KOPT-K1 (cell line): ENCODE data around the gene CASZ1.

ENCODE experiments used
- H3K27ac ChIP-seq: fragments of 200-600 bp; sonication (generic); 2 replicates; pipeline ENCODE4 v1.5.1; 2016; ENCODE audit warnings: antibody characterized with exemption, mild to moderate bottlenecking, low read depth, low read length; ENCODE audit not compliant: poor library complexity, severe bottlenecking
- H3K36me3 ChIP-seq: fragments of 200-600 bp; sonication (generic); 2 replicates; pipeline ENCODE4 v1.5.1; 2017; ENCODE audit warnings: antibody characterized with exemption, mild to moderate bottlenecking, low read length, moderate library complexity; ENCODE audit not compliant: insufficient read depth
- H3K9me3 ChIP-seq: fragments of 200-600 bp; sonication (generic); 2 replicates; pipeline ENCODE4 v1.5.1; 2017; ENCODE audit warnings: antibody characterized with exemption, low read length, mild to moderate bottlenecking; ENCODE audit not compliant: insufficient read depth, poor library complexity, severe bottlenecking

Gene CASZ1

GRCh38 chr1:10615932-10616671 is 180.3 kb downstream of the CASZ1 start:
- Histone ChIP-seq H3K9me3 (no peaks in the 10 kb centered on the region), H3K36me3 (no peaks in the 10 kb centered on the region; the same call in 1 of the 2 replicates), H3K27ac (no peak overlapping the region)

DNA sequence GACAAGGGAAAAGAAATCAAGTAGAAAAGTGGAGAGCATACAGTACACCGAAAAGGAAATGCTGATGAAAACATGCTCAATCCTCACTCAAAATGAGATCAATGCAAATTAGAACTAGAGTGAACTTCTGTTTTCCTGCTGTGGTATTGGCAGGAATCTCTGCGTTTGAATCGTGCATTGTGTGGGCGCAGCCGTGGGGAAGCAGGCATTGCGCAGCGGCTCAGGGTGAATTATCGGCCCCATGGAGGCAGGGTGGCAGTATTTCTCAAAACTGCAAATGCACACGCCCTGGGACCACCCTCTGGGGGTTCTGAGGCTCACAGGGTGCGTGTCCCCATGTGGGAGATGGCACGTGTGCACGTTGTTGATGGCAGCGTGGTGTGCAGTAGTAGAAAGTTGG is 181.1 kb downstream of the CASZ1 start:
- Histone ChIP-seq H3K9me3 (no peaks in the 10 kb centered on the region), H3K27ac (no peak overlapping the region), H3K36me3 (no peaks in the 10 kb centered on the region; the same call in 1 of the 2 replicates)

- no peaks in the 10 kb centered on the region for H3K9me3 ChIP-seq
- H3K27ac ChIP-seq: no peak overlapping the region
These were observed 181.8 kb downstream of the CASZ1 start for GRCh38 chr1:10614377-10615225.

GRCh38 chr1:10613861-10614260 is 182.6 kb downstream of the CASZ1 start:
- H3K36me3 ChIP-seq: no peaks in the 10 kb centered on the region; the same call in 1 of the 2 replicates
- no peak overlapping the region for H3K27ac ChIP-seq
- no peaks in the 10 kb centered on the region for H3K9me3 ChIP-seq

More at GRCh38 chr1:10614377-10615225, 181.8 kb downstream of the CASZ1 start:
- H3K36me3 ChIP-seq: no peaks in the 10 kb centered on the region; the same call in 1 of the 2 replicates

DNA sequence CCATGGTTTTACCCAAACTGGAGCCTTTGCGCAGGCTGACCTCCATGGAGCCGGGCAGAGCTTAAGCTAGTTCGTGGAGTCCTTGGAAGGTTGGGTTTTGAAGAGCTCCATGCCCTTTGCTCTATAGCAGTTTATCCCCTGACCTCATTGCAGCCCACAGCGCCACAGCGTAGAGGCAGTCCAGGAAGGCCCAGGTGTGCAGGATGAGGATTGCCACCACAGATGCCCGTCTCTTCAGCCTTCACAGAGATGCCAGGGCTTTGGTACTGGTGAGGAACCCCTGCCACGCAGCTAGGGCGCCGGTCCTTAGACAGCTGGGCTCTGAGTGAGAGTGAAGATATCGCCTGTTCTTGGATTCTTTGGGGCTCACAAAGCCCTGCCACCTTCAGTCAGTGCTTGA is 183.1 kb downstream of the CASZ1 start:
- Histone ChIP-seq H3K27ac (no peak overlapping the region), H3K36me3 (no peaks in the 10 kb centered on the region; the same call in 1 of the 2 replicates), H3K9me3 (no peaks in the 10 kb centered on the region)

DNA sequence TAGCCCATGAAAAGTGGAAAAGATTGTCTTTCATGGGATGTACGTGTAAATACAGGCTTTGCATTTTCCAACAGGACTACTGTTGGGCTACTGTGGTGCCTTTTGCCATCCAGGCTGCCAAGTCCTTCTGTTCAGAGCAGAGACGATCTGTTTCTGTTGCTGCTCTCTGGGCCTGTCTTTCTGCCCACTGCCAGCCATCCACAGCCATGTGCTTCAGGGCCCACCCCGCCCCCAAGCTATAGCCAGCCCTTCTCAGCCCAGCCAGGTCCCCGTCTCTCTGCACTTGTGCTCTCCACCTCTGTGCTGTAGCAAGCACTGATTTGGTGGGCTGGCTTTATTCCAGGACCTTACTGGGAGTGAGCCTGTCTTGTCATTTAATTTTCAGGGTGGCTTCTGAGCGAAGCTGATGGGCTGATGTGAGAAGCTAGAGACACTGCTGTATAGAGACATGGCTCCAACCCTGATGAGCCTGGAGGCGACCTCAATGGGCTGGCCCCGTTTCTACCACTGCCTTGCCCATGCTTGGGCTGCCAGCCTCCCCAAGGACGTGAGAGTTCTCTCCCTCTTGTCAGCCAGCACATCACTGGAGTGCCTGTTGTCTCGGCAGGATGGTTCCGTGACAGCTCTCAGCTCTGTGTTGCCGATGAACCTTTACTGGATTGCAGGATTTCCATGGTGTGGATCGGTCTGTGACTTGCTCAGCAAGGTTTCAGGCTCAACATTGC is 183.8 kb downstream of the CASZ1 start:
- Histone ChIP-seq H3K36me3 (no peaks in the 10 kb centered on the region), H3K9me3 (no peaks in the 10 kb centered on the region), H3K27ac (no peak overlapping the region)

GRCh38 chr1:10610901-10611600 is 185.4 kb downstream of the CASZ1 start:
- no peak overlapping the region for H3K27ac ChIP-seq
- no peaks in the 10 kb centered on the region for H3K9me3 ChIP-seq
- H3K36me3 ChIP-seq: no peaks in the 10 kb centered on the region

DNA sequence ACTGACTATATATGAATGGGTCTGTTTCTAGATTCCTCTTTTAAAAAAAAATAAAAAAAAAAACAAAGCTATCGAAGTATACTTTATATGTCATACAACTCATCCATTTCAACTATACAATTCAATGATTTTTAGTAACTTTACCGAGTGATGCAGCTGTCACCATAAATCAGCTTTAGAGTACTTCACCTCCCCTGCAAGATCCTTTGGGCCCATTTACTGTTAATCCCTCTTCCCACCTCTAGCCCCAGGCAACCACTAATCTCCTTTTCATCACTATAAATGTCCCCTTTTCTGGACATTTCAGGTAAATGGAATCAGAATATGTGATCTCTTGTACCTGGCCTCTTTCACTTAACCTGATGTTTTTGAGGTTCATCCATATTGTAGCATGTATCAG is 187.8 kb downstream of the CASZ1 start:
- Histone ChIP-seq H3K9me3 (no peaks in the 10 kb centered on the region), H3K36me3 (no peaks in the 10 kb centered on the region), H3K27ac (no peak overlapping the region)

GRCh38 chr1:10607228-10607627 is 189.2 kb downstream of the CASZ1 start:
- H3K36me3 ChIP-seq: no peaks in the 10 kb centered on the region
- no peak overlapping the region for H3K27ac ChIP-seq
- no peaks in the 10 kb centered on the region for H3K9me3 ChIP-seq

DNA sequence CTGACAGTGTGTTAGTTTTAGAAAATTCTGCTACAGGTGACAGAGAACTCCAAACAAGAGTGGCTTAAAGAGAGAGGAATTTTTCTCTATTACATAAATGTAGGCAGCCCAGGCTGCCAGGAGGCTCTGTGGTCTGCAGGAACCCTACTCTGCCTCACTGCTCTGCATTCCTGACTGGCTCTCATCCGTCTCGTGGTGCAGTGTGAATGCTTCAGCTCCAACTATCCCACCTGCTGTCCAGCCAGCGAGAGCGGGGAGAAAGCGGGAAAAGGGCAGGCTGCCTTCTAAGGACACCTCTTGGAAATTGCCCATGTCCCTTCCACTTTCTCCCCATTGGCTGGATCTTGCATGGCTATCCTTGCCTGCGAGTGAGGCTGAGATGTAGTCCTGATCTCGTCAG is 190.4 kb downstream of the CASZ1 start:
- no peak overlapping the region for H3K27ac ChIP-seq
- H3K9me3 ChIP-seq: no peaks in the 10 kb centered on the region
- H3K36me3 ChIP-seq: peaks cover 9% of the 10 kb centered on the region; the same call in 1 of the 2 replicates

GRCh38 chr1:10604966-10605365 is 191.5 kb downstream of the CASZ1 start:
- no peak overlapping the region for H3K27ac ChIP-seq
- H3K9me3 ChIP-seq: no peaks in the 10 kb centered on the region
- peaks cover 9% of the 10 kb centered on the region; the same call in 1 of the 2 replicates for H3K36me3 ChIP-seq

DNA sequence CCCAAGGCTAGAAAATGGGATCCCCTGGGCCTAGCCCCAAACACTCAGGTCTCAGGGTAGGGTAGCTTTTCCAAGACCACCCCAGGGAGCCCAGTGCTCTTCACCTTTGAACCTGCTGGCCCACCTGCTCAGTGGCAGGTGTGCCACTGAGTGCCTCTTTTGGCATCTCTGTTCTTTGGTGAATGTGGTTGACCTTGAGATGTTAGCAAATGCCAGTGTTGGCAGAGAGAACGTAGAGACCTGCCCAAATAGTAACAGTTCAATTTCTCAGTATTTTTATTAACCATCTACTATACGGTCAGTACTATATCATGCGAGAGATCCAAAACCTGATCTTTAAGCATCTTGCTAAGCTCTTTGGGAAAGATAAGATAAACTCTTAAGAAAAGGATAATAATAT is 193.5 kb downstream of the CASZ1 start:
- Histone ChIP-seq H3K36me3 (peaks cover 17% of the 10 kb centered on the region; the same call in 1 of the 2 replicates), H3K9me3 (no peaks in the 10 kb centered on the region), H3K27ac (no peak overlapping the region)

DNA sequence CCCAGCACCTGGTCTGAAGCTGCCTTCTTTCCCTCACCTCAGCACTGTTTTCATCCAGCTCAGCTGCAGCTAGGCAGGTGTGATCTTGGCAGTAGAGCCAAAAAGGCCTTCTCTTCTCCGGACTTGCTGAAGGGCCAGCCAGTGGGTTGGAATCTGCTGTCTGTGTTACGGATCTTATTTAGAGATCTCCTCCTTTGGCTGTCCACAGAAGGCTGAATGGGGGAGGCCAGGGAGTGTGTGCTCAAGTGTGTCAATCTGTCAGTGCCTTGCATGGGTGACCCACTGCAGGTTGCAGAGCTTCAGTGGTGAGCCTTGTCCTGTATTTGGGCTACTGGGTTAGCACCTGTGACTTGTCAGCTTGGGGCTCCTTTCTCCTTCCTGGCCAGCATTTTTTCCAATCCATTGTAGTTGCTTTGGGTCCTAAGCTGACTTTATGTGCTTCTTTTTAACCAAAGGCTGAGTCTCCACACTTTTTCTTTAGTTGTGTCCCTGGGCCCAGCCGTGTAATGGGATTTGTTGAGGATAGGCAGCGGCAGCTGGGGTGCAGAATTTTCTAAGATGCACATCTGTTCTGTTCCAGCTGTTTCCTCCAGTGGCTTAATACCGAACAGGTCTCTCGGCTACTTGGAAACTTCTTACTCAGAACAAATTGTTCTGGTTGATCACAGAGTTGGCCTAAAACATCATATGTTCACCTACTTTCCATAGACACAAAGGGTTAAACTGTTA is 194.9 kb downstream of the CASZ1 start:
- no peak overlapping the region for H3K27ac ChIP-seq
- H3K9me3 ChIP-seq: no peaks in the 10 kb centered on the region
- peaks cover 17% of the 10 kb centered on the region; the same call in 1 of the 2 replicates for H3K36me3 ChIP-seq
